Keratinocyte (primary cell): Measurements from ENCODE around the gene PRAMEF15.
"Not testable (repeated sequence)": the region's sequence is repeated elsewhere in the genome, so short reads cannot be mapped to it uniquely, and the experiment has no call there.

Experiments used
- CTCF ChIP-seq, 3 experiments: IDR thresholded peaks in 1 of 3; conservative IDR thresholded peaks in 1 of 3; optimal IDR thresholded peaks in 1 of 3; 2 replicates in 2 of 3; 3 replicates in 1 of 3; pipeline versions ENCODE3 to v1.5.1; 2011; ENCODE audit warnings: low read length in 3 of 3, mild to moderate bottlenecking in 3 of 3, moderate library complexity in 2 of 3, control low read depth in 1 of 3, inconsistent platforms in 1 of 3; ENCODE audit not compliant: insufficient read depth in 2 of 3; ENCODE audit errors: extremely low read depth in 1 of 3
- EZH2 ChIP-seq: IDR thresholded peaks from one replicate; pipeline ENCODE4 v1.6.1; 2012; ENCODE audit warnings: inconsistent platforms, mild to moderate bottlenecking, low read length, moderate library complexity

- TF ChIP-seq EZH2; CTCF (optimal IDR thresholded peaks at IDR 0.05 in 1 of 3, IDR thresholded peaks at IDR 0.05 in 1 of 3, conservative IDR thresholded peaks at IDR 0.05 in 1 of 3; ENCODE audit: extremely low read depth in 1 of 3, insufficient read depth in 2 of 3, low read length in 3 of 3): not testable (repeated sequence)
Observed at GRCh38 chr1:13353476-13353875, 38.1 kb downstream of the PRAMEF15 start.
